Astrocyte of the spinal cord (primary cell): Measurements from ENCODE around the gene DEPP1.

Experiments
- DNase-seq: peaks from one replicate; pipeline ENCODE4 v3.0.0; 2011; ENCODE audit warnings: low read depth, low spot score
- H3K4me3 ChIP-seq: 2 replicates; pipeline ENCODE4 v1.5.1; 2011; ENCODE audit warnings: low read depth, mild to moderate bottlenecking, low read length, moderate library complexity
- in situ Hi-C: cut with HindIII; loops from 2 replicates; pipeline ENCODE4 v1.10.0; 2017; ENCODE audit warnings: low sequenced_read_pairs
- TF ChIP-seq, protein P1 (sequence below): IDR thresholded peaks from 2 replicates; pipeline ENCODE4 v1.5.1; 2012; ENCODE audit warnings: low read depth, mild to moderate bottlenecking, low read length, inconsistent platforms

The DEPP1 gene

DNA sequence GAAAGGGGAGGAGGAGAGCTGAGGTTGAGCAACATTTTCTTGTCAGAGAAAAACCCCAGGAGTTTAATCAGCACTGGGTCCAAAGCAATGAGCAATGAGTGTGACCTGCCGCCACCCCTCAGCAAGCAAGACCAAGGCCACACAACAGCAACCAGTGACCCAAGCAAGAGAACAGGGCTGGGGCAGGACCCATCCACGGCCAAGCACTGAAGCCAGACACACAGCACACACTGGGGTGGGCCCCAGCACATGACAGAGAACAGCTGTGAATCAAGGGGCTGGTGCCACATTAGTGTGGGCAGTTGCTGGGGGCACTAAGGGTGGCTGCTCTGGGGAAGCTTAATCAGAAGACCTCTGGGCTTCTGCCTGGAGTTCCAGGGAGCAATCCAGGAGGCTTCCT is 51.3 kb downstream of the DEPP1 start:
- TF ChIP-seq, protein P1, sequence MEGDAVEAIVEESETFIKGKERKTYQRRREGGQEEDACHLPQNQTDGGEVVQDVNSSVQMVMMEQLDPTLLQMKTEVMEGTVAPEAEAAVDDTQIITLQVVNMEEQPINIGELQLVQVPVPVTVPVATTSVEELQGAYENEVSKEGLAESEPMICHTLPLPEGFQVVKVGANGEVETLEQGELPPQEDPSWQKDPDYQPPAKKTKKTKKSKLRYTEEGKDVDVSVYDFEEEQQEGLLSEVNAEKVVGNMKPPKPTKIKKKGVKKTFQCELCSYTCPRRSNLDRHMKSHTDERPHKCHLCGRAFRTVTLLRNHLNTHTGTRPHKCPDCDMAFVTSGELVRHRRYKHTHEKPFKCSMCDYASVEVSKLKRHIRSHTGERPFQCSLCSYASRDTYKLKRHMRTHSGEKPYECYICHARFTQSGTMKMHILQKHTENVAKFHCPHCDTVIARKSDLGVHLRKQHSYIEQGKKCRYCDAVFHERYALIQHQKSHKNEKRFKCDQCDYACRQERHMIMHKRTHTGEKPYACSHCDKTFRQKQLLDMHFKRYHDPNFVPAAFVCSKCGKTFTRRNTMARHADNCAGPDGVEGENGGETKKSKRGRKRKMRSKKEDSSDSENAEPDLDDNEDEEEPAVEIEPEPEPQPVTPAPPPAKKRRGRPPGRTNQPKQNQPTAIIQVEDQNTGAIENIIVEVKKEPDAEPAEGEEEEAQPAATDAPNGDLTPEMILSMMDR = no peak
- in situ Hi-C loops = no loop called here
- no peak overlapping the region for H3K4me3 ChIP-seq
- no peak for DNase-seq

DNA sequence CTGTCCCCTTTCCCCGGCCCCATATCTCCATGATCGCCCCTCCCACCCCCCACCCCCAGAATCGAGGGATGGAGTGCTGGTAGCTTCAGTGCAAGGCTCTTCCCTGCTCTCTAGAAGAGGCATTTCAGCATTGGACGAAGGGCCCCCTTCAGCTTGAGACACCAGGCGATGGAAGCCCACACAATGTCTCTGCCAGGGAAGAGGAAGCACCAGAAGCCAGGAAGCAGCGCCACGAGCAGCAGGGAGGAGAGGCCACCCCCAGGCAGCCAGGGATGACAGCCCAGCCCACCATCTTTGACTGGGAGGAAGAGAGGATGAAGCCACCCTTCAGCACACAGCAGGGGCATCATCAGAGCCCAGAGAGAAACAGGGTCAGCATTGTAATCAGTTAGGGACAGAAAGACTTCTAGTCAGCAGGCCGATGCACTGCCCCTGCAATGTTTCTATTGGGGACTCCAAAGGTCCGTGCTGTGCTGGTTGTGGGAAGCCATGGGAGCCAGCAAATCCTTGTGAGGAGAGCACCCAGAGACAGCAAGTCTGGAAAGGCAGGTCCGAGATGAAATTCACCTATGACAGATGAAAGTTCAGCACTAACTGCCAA is 51.8 kb downstream of the DEPP1 start:
- no peak for DNase-seq
- in situ Hi-C loops = no loop called here
- H3K4me3 ChIP-seq = no peak overlapping the region
- TF ChIP-seq, protein P1 = no peak
